SK-N-SH treated with all-trans-retinoic acid at 6 μM for 48 hours (cell line): ENCODE results near the gene TOM1L2.

Source experiments
- GLIS3 ChIP-seq: fragments of 250-450 bp; sonication (Bioruptor Pico); IDR thresholded peaks from 2 replicates; pipeline ENCODE4 v1.5.0; 2020; ENCODE audit warnings: mild to moderate bottlenecking, moderate library complexity
- PATZ1 ChIP-seq: fragments of 250-450 bp; sonication (Bioruptor Pico); IDR thresholded peaks from 2 replicates; pipeline ENCODE4 v1.8.0; 2020; ENCODE audit warnings: mild to moderate bottlenecking, moderate library complexity, borderline replicate concordance
- ZFP30 ChIP-seq: fragments of 450-650 bp; formaldehyde crosslinking; IDR thresholded peaks from 2 replicates; pipeline ENCODE4 v1.5.0; 2022; ENCODE audit warnings: mild to moderate bottlenecking, moderate library complexity

- no peak for TF ChIP-seq GLIS3 (CRISPR knock-in tag)
- no peak for TF ChIP-seq PATZ1 (CRISPR knock-in tag)
- no peak for TF ChIP-seq ZFP30 (CRISPR knock-in tag)
Measured at GRCh38 chr17:17870247-17870646, 102.0 kb downstream of the TOM1L2 start.
